ENCODE measurements around the gene IKZF3.

The IKZF3 gene

DNA sequence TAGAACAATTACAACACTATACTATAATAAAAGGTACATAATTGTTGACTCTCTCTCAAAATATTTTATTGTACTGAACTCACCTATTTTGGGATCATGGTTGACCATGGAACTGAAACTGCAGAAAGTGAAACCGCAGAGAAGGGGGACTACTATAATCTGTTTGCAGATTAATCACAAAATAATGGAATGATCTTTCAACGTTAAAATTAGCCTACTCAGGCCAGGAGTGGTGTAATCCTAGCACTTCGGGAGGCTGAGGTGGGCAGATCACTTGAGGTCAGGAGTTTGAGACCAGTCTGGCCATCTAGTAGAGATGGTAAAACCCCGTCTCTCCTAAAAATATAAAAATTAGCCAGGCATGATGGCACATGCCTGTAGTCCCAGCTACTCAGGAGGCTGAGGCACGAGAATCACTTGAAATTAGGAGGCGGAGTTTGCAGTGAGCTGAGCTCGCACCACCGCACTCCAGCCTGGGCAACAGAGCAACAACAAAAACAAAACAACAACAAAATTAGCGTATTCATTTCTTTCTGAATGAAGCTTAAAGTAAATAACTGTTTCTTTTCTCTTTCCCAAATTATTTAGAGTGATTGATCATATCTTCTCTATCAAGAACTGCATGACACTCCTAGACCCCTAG, 45.6 kb downstream of the IKZF3 start:
- TF ChIP-seq ZNF544 (tag by site-specific recombination; IDR thresholded peaks at IDR 0.05) (no peak), ZFP3 (tag by site-specific recombination; IDR thresholded peaks at IDR 0.05; ENCODE audit: low read depth) (no peak), WT1 (tag by site-specific recombination; IDR thresholded peaks at IDR 0.05) (no peak), ZNF426 (tag by site-specific recombination; IDR thresholded peaks at IDR 0.05) (no peak), ZSCAN23 (tag by site-specific recombination; IDR thresholded peaks at IDR 0.05) (no peak), ZNF530 (tag by site-specific recombination; IDR thresholded peaks at IDR 0.05; ENCODE audit: low read depth) (no peak), ZNF18 (tag by site-specific recombination; IDR thresholded peaks at IDR 0.05) (no peak)
- ChIA-PET POLR2A (no interaction called here), CTCF (no interaction called here)
- Histone ChIP-seq H3K36me3 (ENCODE audit: control insufficient read depth in 2 of 2, insufficient read depth in 1 of 2, low read length in 2 of 2) (no peaks in the 10 kb centered on the region), H3K9me3 (ENCODE audit: control insufficient read depth, insufficient read depth, low read depth, low read length) (no peaks in the 10 kb centered on the region), H3K27ac (ENCODE audit: extremely low read depth, low read depth, low read length) (no peak overlapping the region), H3K4me3 (ENCODE audit: low read depth, low read length) (no peak overlapping the region), H3K4me1 (ENCODE audit: control insufficient read depth, insufficient read depth, low read length) (no peaks in the 10 kb centered on the region)

DNA sequence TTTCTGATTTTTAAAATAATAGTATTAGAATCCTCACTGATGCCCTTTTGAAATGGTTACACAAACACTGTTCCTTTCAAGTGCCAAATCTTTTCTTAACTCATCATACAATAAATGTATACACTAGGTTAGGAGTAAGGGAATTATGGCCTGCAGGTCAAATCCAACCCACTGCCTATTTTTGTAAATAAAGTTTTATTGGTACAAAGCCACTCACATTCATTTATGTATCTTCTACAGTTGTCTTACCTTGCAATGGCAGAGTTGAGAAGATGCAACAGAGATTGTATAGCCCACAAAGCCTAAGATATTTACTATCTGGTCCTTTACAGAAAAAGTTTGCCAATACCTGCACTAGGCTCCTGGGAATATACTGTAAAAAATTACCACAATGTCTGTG, 47.8 kb downstream of the IKZF3 start:
- Histone ChIP-seq H3K36me3 (ENCODE audit: control insufficient read depth in 2 of 2, insufficient read depth in 1 of 2, low read length in 2 of 2) (no peaks in the 10 kb centered on the region), H3K4me3 (ENCODE audit: low read depth, low read length) (no peak overlapping the region), H3K27ac (ENCODE audit: extremely low read depth, low read depth, low read length) (no peak overlapping the region), H3K4me1 (ENCODE audit: control insufficient read depth, insufficient read depth, low read length) (peaks cover 4% of the 10 kb centered on the region), H3K9me3 (ENCODE audit: control insufficient read depth, insufficient read depth, low read depth, low read length) (no peaks in the 10 kb centered on the region)
- CTCF ChIA-PET, result no interaction called here
- POLR2A ChIA-PET, result no interaction called here
- TF ChIP-seq ZNF335 (tag by site-specific recombination; conservative IDR thresholded peaks at IDR 0.05) (no peak), ZNF629 (tag by site-specific recombination; IDR thresholded peaks at IDR 0.05) (no peak), ZNF544 (tag by site-specific recombination; IDR thresholded peaks at IDR 0.05) (no peak), ZNF404 (tag by site-specific recombination; IDR thresholded peaks at IDR 0.05) (no peak), ZNF521 (tag by site-specific recombination; IDR thresholded peaks at IDR 0.05) (no peak), ZFP37 (tag by site-specific recombination; IDR thresholded peaks at IDR 0.05) (no peak), ZNF768 (tag by site-specific recombination; IDR thresholded peaks at IDR 0.05) (no peak), ZNF274 (IDR thresholded peaks at IDR 0.05; ENCODE audit: low read length) (no peak), ZNF274 (tag by site-specific recombination; IDR thresholded peaks at IDR 0.05; ENCODE audit: borderline replicate concordance) (no peak), GFI1B (tag by site-specific recombination; IDR thresholded peaks at IDR 0.05) (no peak), INSM2 (tag by site-specific recombination; IDR thresholded peaks at IDR 0.05) (no peak), TRIM28 (IDR thresholded peaks at IDR 0.05; ENCODE audit: borderline replicate concordance, low read length) (no peak), ZNF830 (tag by site-specific recombination; IDR thresholded peaks at IDR 0.05; ENCODE audit: low read depth) (no peak), ZFP3 (tag by site-specific recombination; IDR thresholded peaks at IDR 0.05; ENCODE audit: low read depth) (no peak), WT1 (tag by site-specific recombination; IDR thresholded peaks at IDR 0.05) (no peak), ZNF623 (tag by site-specific recombination; IDR thresholded peaks at IDR 0.05) (no peak), PRDM1 (tag by site-specific recombination; IDR thresholded peaks at IDR 0.05) (no peak), ZNF157 (tag by site-specific recombination; IDR thresholded peaks at IDR 0.05) (no peak), ZNF747 (tag by site-specific recombination; IDR thresholded peaks at IDR 0.05) (no peak)
- TF ChIP-seq, protein P1, sequence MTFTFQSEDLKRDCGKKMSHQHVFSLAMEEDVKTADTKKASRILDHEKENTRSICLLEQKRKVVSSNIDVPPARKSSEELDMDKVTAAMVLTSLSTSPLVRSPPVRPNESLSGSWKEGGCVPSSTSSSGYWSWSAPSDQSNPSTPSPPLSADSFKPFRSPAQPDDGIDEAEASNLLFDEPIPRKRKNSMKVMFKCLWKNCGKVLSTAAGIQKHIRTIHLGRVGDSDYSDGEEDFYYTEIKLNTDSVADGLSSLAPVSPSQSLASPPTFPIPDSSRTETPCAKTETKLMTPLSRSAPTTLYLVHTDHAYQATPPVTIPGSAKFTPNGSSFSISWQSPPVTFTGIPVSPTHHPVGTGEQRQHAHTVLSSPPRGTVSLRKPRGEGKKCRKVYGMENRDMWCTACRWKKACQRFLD (tag by site-specific recombination; IDR thresholded peaks at IDR 0.05), result no peak
